GM12873 (cell line): Measurements from ENCODE around the gene BCAS2.

Source experiments
- CTCF ChIP-seq: IDR thresholded peaks from 2 replicates; pipeline ENCODE4 v1.5.1; 2012; ENCODE audit warnings: low read depth, mild to moderate bottlenecking, moderate library complexity, low read length, control low read depth; ENCODE audit not compliant: insufficient read depth; ENCODE audit errors: missing control alignments

BCAS2 gene

GRCh38 chr1:114545796-114546195 lies 35.6 kb downstream of the BCAS2 start:
- TF ChIP-seq CTCF, result no peak

- no peak for TF ChIP-seq CTCF
Measured at GRCh38 chr1:114545315-114545714, 36.1 kb downstream of the BCAS2 start.

GRCh38 chr1:114540821-114541220 lies 40.6 kb downstream of the BCAS2 start:
- TF ChIP-seq CTCF, result no peak

GRCh38 chr1:114540272-114540671 lies 41.1 kb downstream of the BCAS2 start:
- no peak for TF ChIP-seq CTCF

GRCh38 chr1:114536043-114536442 lies 45.4 kb downstream of the BCAS2 start:
- no peak for TF ChIP-seq CTCF

- no peak for TF ChIP-seq CTCF
Measured at GRCh38 chr1:114535401-114535800, 46.0 kb downstream of the BCAS2 start.

GRCh38 chr1:114531094-114531493 lies 50.3 kb downstream of the BCAS2 start:
- no peak for TF ChIP-seq CTCF

- no peak for TF ChIP-seq CTCF
Measured at GRCh38 chr1:114530224-114530623, 51.2 kb downstream of the BCAS2 start.
